Measurements from ENCODE around the gene KRT17.
"Not testable (repeated sequence)": the region's sequence is repeated elsewhere in the genome, so short reads cannot be mapped to it uniquely, and the experiment has no call there.

- not testable (repeated sequence) for TF ChIP-seq USF2 (IDR thresholded peaks at IDR 0.05; ENCODE audit: low read depth, low read length); POLR2A (IDR thresholded peaks at IDR 0.05; ENCODE audit: low read depth, low read length); SMC3 (IDR thresholded peaks at IDR 0.05; ENCODE audit: low read depth, low read length); FOS (IDR thresholded peaks at IDR 0.05; ENCODE audit: low read depth, low read length); MAZ (IDR thresholded peaks at IDR 0.05; ENCODE audit: borderline replicate concordance, low read depth, low read length); CHD1 (IDR thresholded peaks at IDR 0.05; ENCODE audit: low read depth, low read length); CEBPB (IDR thresholded peaks at IDR 0.05; ENCODE audit: low read depth, low read length); RAD21 (IDR thresholded peaks at IDR 0.05; ENCODE audit: low read length); MAFK (IDR thresholded peaks at IDR 0.05; ENCODE audit: low read depth, low read length)
- TF ChIP-seq, protein P1, sequence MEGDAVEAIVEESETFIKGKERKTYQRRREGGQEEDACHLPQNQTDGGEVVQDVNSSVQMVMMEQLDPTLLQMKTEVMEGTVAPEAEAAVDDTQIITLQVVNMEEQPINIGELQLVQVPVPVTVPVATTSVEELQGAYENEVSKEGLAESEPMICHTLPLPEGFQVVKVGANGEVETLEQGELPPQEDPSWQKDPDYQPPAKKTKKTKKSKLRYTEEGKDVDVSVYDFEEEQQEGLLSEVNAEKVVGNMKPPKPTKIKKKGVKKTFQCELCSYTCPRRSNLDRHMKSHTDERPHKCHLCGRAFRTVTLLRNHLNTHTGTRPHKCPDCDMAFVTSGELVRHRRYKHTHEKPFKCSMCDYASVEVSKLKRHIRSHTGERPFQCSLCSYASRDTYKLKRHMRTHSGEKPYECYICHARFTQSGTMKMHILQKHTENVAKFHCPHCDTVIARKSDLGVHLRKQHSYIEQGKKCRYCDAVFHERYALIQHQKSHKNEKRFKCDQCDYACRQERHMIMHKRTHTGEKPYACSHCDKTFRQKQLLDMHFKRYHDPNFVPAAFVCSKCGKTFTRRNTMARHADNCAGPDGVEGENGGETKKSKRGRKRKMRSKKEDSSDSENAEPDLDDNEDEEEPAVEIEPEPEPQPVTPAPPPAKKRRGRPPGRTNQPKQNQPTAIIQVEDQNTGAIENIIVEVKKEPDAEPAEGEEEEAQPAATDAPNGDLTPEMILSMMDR (conservative IDR thresholded peaks at IDR 0.05; ENCODE audit: low read depth, low read length): not testable (repeated sequence)
Observed at GRCh38 chr17:41584331-41584927, 39.9 kb downstream of the KRT17 start.

Measured in IMR-90 (cell line).